ENCODE results near the gene AKR1B1. TPM values are rescaled to one million over a fixed set of nuclear protein-coding genes. Genes with fewer than 3 reads are reported as not detected.

AKR1B1 gene
- total and polyA plus RNA-seq, 2 experiments from 2014 or later = 48.9 to 158 TPM

DNA sequence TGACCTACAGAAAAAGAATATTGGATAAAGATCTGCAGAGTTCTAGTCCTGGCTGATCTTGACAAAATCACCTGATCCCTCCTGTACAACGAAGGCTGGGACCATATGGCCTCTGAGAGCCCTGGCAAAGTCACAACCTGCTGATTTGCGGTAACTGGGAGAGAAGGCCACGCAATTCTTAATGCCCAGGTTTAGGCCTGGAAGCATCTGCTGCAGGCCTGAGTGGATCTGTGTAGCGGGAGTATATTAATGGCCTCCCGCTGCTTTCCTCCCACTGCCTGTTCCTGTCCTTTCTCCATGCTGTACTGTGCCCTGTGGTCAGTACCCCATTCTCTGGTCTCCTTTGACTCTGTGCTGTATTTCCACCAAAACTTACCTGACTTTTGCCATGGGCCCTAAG is 24.2 kb downstream of the AKR1B1 start:
- no peaks in the 10 kb centered on the region for H3K27me3 ChIP-seq
- no peak for DNase-seq (ENCODE audit: low read depth in 1 of 2, low spot score in 1 of 2)
- H3K4me1 ChIP-seq (ENCODE audit: low read depth) = no peaks in the 10 kb centered on the region
- H3K36me3 ChIP-seq = no peaks in the 10 kb centered on the region
- H3K27ac ChIP-seq = no peak overlapping the region
- H3K9me3 ChIP-seq (ENCODE audit: low read depth) = no peaks in the 10 kb centered on the region
- TF ChIP-seq, protein P1, sequence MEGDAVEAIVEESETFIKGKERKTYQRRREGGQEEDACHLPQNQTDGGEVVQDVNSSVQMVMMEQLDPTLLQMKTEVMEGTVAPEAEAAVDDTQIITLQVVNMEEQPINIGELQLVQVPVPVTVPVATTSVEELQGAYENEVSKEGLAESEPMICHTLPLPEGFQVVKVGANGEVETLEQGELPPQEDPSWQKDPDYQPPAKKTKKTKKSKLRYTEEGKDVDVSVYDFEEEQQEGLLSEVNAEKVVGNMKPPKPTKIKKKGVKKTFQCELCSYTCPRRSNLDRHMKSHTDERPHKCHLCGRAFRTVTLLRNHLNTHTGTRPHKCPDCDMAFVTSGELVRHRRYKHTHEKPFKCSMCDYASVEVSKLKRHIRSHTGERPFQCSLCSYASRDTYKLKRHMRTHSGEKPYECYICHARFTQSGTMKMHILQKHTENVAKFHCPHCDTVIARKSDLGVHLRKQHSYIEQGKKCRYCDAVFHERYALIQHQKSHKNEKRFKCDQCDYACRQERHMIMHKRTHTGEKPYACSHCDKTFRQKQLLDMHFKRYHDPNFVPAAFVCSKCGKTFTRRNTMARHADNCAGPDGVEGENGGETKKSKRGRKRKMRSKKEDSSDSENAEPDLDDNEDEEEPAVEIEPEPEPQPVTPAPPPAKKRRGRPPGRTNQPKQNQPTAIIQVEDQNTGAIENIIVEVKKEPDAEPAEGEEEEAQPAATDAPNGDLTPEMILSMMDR (IDR thresholded peaks at IDR 0.05; ENCODE audit: low read depth, low read length) = no peak
- no peak overlapping the region for H3K4me3 ChIP-seq

DNA sequence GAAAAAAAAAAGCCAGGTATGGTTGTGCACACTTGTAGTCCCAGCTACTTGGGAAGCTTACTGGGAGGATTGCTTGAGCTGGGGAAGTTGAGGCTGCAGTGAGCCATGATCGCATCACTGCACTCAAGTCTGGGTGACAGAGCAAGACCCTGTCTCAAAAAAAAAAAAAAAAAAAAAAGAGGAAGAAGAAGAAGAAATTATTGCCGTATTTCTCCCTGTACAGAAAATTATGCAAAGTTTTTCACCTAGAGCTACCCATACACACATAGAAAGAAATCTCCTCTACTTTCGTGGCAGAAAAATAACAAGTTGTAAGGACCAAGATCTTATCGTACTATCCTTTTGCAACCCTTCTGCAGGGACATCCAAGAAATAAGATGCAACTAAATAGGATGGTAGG is 25.5 kb downstream of the AKR1B1 start:
- no peak overlapping the region for H3K4me3 ChIP-seq
- TF ChIP-seq, protein P1 (IDR thresholded peaks at IDR 0.05; ENCODE audit: low read depth, low read length) = no peak
- H3K36me3 ChIP-seq = no peaks in the 10 kb centered on the region
- no peak overlapping the region for H3K27ac ChIP-seq
- no peaks in the 10 kb centered on the region for H3K27me3 ChIP-seq
- H3K4me1 ChIP-seq (ENCODE audit: low read depth) = no peaks in the 10 kb centered on the region
- DNase-seq (ENCODE audit: low read depth in 1 of 2, low spot score in 1 of 2) = no peak
- H3K9me3 ChIP-seq (ENCODE audit: low read depth) = no peaks in the 10 kb centered on the region

DNA sequence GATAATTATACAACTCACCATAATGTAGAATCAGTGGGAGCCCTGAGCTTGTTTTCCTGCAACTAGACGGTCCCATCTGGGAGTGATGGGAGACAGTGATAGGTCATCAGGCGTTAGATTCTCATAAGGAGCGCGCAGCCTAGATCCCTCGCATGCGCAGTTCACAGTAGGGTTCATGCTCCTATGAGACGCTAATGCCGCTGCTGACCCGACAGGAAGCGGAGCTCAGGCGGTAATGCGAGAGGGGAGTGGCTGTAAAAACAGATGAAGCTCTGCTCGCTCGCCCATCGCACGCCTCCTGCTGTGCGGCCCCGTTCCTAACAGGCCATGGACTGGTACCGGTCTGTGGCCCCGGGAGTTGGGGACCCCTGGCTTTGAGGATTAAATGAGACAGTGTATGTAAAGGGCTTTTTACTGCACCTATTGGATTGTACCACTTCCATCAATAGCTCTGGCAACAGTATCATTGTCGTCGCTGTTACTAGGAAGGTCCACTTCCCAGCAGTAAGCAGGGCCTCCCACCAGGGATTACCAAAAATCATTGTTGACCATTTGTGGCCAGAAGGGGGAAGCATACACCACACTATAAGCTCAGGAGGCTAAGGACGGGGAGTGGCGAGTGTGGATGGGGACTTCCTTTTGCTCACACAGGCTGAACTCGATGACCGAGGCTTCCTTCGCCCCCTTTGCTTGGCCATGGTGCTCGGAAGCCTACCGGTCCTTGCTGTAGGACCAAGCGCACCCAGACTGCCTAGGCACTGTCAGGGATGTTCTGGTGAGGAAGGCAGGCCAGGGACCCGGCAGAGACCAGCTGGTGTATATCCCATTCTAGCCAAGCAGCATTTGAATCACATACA is 26.4 kb downstream of the AKR1B1 start:
- no peaks in the 10 kb centered on the region for H3K4me1 ChIP-seq (ENCODE audit: low read depth)
- H3K27ac ChIP-seq = no peak overlapping the region
- peak; percentile 91 to 95 for DNase-seq (ENCODE audit: low read depth in 1 of 2, low spot score in 1 of 2)
- H3K9me3 ChIP-seq (ENCODE audit: low read depth) = no peaks in the 10 kb centered on the region
- H3K27me3 ChIP-seq = no peaks in the 10 kb centered on the region
- TF ChIP-seq, protein P1 (IDR thresholded peaks at IDR 0.05; ENCODE audit: low read depth, low read length) = peak; percentile 65
- no peaks in the 10 kb centered on the region for H3K36me3 ChIP-seq
- peak overlapping the region; percentile 26 for H3K4me3 ChIP-seq

DNA sequence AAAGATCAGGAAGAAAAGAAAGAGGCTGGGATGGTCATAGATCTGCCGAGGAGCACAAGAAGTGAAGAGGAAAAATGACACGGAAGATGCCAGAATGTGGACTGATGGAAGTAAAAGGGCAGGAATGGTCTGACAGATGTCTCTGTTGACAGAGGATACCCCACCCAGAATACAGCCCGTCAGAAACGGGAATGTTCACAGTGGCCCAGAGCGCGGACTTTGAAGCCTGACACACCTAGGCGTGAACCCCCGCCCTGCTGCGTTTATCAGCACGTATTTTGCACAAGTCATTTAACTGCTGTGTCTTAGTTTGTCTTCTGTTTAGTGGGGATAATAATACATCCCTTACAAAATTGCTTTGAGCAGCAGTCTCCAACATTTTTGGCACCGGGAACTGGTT is 27.1 kb downstream of the AKR1B1 start:
- no peaks in the 10 kb centered on the region for H3K4me1 ChIP-seq (ENCODE audit: low read depth)
- TF ChIP-seq, protein P1 (IDR thresholded peaks at IDR 0.05; ENCODE audit: low read depth, low read length) = no peak
- H3K9me3 ChIP-seq (ENCODE audit: low read depth) = no peaks in the 10 kb centered on the region
- H3K27ac ChIP-seq = no peak overlapping the region
- DNase-seq (ENCODE audit: low read depth in 1 of 2, low spot score in 1 of 2) = no peak
- H3K27me3 ChIP-seq = no peaks in the 10 kb centered on the region
- H3K36me3 ChIP-seq = no peaks in the 10 kb centered on the region
- H3K4me3 ChIP-seq = peak overlapping the region; percentile 26

DNA sequence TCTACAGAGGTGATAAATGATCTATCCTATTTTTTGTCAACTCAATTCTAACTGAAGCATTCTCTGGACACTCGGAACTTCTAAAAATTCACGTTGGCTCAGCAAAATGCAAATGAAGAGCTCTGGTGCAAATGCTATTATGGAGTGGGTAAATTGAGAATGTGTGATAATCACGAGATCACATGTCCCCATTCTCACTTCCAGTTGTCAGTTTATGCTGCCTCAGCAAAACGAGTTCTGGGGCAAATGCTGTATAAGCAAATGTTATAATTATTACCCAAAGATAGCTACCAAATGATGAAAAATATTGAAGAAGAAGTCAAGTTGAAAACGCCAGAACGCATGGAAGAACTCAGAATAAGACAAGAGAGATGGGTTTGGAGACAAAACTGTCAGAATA is 29.4 kb downstream of the AKR1B1 start:
- no peak overlapping the region for H3K27ac ChIP-seq
- TF ChIP-seq, protein P1 (IDR thresholded peaks at IDR 0.05; ENCODE audit: low read depth, low read length) = no peak
- no peaks in the 10 kb centered on the region for H3K27me3 ChIP-seq

More for the DNA sequence above, 29.4 kb downstream of the AKR1B1 start:
- Histone ChIP-seq H3K4me3 (no peak overlapping the region), H3K4me1 (ENCODE audit: low read depth) (no peaks in the 10 kb centered on the region), H3K36me3 (no peaks in the 10 kb centered on the region), H3K9me3 (ENCODE audit: low read depth) (no peaks in the 10 kb centered on the region)
- no peak for DNase-seq (ENCODE audit: low read depth in 1 of 2, low spot score in 1 of 2)

Measured in cardiac muscle cell (in vitro differentiated cells and primary cell).